ENCODE results near the gene NHP2.

GRCh38 chr5:178187014-178187413 lies 33.3 kb upstream of the NHP2 start, which contains the start of gene GMCL2:
- no peak for TF ChIP-seq CTCF (IDR thresholded peaks at IDR 0.05; ENCODE audit: poor library complexity, severe bottlenecking)
- no peak for TF ChIP-seq REST (IDR thresholded peaks at IDR 0.05; ENCODE audit: borderline replicate concordance)
- no peak for TF ChIP-seq SMC3 (conservative IDR thresholded peaks at IDR 0.05; ENCODE audit: poor library complexity)
- no peak for TF ChIP-seq POLR2AphosphoS5 (IDR thresholded peaks at IDR 0.05)
- TF ChIP-seq MXI1 (conservative IDR thresholded peaks at IDR 0.05; ENCODE audit: poor library complexity, severe bottlenecking), result no peak
- TF ChIP-seq EZH2 (IDR thresholded peaks at IDR 0.05; ENCODE audit: borderline replicate concordance, insufficient read depth, low read length, poor library complexity, severe bottlenecking), result no peak
- TF ChIP-seq RAD21 (conservative IDR thresholded peaks at IDR 0.05), result no peak
- no peak for TF ChIP-seq TAF1 (IDR thresholded peaks at IDR 0.05; ENCODE audit: low read depth)
